NCI-H2196 (cell line): ENCODE results near the gene MRPL38.
"Not testable (repeated sequence)": the region's sequence is repeated elsewhere in the genome, so short reads cannot be mapped to it uniquely, and the experiment has no call there.

Source experiments
- DNase-seq: peaks from one replicate; lab custom pipeline; 2025; ENCODE audit not compliant: unreplicated experiment; lab: John Stamatoyannopoulos, UW

The MRPL38 gene

DNA sequence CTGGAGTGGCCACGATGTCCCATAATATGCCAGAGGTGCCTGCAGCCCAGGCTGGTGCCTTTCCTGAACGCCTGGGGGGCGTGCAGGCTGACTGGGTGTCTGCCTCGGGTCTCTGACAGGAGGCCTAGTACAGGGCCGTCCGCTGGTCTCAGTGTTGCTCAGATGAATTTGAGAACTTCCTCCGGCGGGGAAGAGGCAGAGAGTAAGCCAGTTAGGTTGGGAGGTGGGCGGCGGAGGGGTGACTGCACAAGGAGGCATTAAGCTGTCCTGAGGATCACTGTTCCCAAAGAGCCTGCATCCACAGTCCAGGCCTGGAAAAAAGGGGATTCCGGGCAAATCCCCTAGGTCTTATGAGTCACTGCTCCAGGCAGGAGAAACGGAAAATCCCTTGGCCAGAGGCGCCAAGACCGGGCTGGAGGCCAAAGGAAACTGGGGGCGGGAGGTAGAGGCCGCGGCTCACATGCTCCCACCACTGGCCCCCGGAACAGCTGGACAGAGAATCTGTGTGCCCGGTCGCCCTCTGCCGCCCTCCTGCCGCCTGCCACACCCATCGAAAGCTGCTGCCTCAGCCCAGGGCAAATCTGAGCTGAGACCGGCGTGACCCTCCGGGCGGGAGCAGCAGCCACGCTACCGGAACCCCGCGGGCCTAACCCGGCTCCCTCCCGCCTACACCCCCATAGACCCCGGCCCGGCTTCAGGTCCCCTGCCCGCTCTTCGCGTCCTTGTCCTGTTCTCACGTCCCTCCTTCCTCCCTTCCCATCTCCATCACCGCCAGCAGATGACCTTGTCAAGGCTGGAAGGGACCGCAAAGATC is 27.5 kb downstream of the MRPL38 start:
- peak; percentile 85 for DNase-seq

DNA sequence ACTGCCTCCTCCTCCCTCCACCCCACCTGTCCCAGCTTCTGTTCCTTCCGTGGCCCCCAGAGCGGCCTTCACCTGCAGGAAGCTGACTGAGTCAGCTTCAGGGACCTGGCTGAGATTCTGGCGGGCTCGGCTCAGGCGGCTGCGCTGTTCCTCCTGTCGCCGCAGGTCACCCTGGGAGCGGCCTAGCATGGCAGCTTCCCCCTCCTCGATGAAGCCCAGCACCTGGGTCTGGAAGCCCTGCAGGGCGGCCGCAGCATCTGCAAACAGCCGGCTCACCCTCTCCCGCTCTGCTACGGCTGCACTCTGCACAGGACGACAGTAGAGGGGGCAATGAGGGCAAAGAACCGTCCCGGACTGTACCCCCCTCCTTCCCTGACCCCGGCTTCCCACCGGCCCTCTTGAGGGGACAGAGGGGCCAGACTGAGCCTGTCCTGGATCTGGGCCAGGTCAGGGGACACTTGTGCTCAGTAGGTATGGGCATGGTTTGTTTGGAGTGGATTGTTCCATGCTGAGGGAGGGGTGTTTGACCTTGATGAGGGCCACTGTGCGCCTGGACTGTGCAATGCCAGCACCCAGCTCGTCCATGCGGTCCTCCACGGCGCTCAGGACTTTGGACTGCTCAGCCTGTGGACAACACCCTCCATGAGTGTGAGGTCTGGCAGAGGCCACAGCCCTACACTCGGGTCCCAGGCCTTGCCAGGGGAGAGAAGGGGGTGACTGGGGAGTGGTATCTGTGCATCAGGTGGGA is 28.3 kb downstream of the MRPL38 start:
- peak; percentile 97 for DNase-seq

DNA sequence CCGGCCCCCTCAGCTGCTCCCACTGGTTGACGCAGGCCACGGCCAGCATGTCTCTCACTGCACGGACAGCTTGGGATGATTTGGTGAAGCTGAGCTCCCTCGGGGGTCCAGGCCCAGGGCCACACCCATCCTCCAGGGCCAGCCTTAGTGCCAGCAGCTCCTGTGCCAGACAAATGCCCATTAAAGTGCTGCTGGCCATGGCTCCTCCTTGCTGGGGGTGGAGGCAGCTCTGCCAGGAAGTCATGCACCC is 28.8 kb downstream of the MRPL38 start:
- DNase-seq = no peak

DNA sequence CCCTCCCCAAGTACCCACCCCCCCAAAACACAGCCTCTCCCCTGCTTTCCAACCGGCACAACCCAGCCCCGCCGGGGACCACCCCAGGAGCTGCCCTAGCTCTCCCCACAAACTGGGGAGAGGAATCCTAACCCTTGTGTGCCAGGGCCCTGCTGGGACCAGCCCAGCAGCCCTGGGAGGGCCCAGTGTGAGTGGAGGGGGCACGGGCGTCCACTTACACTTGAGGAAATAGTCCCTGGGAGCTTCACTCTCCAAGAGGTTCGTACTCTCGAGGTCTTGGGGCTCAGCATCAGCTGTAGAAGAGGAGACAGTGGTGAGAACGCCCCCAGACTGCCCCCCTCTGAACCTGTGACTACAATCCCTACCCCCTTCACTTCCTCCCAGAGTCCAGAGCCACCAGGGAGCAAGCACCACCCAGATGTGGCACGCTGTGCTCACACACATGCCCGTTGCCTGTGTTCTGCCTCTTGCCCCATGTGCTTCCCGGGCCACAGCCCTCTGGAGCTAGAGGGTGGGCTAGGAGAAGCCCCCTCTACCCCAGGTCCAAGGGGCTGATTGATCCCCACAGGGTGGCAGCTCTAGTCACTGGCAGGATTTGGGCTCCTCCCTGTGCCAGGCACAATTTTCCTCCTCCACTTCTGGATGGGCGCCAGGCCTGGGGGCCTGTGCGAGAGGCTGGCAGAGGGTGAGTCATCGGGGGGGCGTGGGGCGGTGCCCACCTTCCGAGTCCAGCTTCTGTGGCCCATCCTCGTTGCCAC is 29.3 kb downstream of the MRPL38 start:
- DNase-seq = peak; percentile 84

DNA sequence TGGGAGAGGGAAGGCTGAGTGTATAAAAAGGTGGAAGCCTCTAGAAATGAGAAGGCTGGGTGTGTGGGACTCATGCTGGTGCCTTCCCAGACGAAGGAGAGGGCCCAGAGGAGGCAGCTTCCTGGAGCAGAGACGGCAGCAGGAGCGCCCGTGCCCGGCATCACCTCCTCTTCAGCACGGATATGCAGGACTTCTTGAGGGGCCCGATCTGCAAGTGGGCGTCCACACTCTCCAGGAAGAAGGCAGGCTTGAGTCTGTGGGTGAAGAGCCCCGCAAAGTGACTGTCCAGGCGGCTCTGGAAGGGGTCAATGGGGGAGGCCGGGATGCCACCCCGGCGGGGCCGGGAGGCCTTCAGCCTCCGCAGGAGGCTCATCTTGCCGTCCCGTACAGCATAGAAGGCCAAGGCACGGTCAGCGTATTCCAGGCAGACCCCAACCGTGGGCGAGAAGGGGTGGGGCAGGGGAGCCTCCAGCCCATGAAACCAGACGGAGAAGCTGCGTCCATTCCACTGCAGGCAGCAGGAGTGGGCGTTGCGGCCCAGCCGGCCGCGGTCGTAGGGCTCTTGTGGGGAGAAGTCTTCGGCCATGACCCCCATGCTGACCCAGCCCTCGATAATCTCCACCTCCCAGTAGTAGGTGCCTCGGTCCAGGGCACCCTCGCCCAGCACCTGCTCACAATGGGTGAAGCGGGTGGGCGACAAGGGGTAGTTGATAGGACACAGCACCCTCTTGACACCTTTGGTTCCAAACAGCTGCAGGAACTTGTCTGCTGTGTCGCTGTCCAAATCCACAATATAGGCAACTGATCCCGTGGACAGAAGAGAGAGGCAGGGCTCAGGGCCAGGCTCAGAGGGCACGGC is 30.1 kb downstream of the MRPL38 start:
- no peak for DNase-seq

DNA sequence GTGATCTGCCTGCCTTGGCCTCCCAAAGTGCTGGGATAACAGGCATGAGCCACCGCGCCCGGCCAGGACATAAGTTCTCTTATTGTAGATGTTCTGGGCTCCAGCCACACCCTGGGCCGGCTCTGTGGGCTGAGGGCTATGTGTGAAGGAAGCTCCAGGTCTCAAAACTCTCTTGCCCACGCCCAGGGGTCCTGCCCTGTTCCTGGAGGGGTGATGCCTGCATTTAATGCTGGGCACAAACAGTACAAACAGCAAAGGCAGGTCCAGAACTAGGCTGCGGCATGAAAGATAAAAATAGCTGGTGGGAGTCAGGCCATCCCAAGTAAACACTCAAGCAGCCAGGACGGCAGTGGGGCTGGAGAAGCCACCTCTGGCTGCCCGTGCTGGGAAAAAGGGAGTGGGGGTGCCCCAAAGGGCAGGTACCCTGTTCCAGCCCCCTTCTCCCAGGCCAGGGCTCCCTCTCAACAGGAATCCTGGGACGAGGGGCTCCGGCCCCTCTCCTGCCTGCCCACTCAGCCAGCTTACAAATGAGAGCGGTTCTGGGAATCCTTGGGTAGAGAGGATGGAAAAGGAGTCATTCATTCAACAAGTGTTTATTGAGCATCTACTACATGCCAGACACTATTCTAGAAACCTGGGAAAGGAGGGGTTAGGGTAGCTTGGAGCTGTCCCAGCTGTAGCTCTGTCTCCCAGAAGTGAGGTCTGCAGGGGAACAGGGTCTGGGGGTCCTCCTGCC is 30.9 kb downstream of the MRPL38 start:
- DNase-seq = no peak

DNA sequence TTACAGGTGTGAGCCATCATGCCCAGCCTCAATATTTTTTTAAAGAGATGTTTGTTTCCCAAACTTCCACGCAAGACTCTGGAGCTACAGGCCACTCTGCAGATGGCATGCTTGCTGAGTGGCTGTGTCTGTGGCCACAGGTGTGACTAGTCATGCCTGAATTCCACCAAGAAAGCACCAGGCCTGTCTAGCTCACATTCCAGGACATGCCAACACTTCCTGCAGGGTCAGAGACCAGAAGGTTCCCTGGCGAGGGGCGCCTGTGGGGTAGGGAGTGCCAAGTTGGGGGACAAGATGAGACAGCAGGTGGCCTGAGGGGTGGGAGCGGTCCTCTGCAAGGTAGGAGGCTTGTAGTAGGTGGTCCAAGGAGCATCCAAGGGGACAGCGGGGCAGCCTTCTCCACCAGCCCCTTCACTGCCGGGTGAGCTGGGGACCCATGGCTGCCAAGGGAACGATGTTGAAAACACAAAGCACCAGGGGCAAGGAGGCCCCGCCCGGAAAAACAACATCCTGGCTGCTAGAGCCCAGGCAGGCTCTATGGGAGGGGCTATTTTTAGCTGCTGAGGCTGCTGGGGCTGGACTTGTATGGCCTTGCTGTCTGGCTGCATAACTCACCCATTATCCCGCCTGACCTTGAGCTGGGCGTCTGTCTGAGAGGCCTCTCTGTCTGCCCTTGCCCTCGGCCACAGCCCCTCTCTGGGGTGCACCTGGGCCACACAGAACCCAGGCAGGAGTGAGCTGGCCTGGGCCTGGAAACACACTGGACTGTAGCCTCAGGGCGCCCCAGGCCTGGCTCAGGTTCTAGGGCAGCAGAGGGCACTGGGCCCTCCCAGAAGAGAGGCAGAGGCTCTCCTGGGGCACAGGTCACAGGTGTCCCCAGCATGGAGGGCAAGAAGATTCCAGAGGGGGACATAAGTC is 32.0 kb downstream of the MRPL38 start:
- peak; percentile 79 for DNase-seq

DNA sequence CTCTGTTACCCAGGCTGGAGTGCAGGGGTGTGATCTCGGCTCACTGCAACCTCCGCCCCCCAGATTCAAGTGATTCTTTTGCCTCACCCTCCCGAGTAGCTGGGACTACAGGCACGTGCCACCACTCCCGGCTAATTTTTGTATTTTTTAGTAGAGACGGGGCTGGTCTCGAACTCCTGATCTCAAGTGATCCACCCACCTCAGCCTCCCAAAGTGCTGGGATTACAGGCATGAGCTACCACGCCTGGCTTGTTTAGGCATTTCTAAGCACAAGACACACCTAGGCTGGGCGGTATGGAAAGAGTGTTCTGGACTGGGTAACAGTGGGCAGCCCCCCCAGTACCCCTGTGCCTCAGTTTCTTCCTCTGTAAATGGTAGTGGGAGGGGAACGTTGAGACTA is 34.5 kb downstream of the MRPL38 start:
- DNase-seq = not testable (repeated sequence)

DNA sequence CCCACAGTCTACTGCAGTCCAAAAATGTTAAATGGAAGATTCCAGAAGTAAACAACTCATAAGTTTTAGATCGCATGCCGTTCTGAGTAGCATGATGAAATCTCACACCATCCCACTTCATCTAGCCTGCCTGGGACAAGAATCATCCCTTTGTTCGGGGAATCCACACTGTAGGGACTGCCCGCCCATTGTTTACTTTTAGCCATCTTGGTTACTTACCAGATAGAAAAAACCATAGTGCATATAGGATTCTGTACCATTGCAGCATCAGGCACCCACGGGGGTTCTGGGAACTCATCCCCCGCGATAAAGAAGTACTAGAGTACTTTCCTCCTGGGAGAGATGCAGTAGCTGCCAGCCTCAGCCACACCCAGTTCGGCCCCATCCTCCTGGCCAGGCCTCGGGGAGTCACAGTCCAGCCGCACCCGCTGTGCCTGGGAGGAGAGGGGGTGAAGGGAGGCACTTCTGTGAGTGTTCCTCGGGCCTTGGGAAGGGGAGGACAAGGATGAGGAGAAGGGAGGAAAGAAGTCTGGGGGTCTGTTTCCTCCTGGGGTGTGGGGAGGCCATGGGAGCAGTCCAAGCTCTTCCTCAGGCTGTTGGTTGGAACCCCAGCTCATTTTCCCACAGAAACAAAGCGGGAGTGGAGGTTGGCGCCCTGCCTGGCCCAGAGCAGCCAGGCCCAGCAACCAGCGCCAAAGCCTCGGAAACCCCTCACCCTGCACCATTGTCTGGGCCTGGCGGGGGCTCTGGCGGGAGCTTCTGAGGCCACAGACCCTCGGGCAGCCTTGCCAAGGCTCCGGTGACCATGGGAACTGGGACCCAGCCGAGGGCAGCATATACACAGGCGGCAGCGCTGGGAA is 35.2 kb downstream of the MRPL38 start:
- DNase-seq = no peak

DNA sequence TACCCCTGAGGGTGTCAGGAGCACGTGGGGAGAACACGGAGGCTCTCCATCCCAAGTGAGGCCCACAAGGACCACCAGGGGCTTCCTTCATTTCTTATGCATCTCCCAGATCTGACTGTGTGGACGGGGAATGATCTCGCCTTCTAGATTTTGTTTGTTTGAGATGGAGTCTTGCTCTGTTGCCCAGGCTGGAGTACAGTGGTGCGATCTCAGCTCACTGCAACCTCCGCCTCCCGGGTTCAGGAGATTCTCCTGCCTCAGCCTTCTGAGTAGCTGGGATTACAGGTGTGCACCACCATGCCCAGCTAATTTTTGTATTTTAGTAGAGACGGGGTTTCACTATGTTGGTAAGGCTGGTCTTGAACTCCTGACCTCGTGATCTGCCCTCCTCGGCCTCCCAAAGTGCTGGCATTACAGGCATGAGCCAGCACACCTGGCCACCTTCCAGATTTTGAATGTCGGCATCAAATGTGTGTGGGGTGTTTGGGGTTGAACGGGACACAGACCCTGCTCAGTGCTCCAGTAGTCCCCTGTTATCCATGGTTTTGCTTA is 35.9 kb downstream of the MRPL38 start:
- DNase-seq = not testable (repeated sequence)

DNA sequence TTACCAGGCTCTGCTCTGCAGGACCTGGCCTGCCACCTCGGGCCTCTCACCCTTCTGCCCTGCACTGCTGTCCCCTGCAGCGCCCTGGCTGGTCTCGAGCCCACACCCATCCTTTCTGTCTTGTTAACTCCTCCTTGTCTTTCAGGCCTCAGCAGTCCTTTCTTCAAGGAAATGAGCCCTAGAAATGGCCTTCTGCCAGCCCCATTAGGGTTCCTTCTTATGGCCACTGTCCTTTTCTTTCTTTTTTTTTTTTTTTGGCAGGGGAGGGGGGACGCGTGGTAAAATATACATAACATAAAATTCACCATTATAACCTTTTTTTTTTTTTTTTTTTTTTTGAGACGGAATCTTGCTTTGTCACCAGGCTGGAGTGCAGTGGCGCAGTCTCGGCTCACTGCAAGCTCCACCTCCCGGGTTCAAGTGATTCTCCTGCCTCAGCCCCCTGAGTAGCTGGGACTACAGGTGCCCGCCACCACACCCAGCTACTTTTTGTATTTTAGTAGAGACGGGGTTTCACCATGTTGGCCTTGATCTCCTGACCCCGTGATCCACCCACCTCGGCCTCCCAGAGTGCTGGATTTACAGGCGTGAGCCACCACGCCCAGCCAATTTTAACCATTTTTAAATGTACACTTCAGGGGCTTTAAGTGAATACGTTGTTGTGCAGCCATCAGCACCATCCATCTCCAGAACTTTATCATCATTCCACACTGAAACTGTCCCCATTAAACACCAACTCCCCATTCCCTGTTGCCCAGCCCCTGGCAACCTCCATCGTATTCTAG is 39.1 kb downstream of the MRPL38 start:
- DNase-seq = not testable (repeated sequence)

DNA sequence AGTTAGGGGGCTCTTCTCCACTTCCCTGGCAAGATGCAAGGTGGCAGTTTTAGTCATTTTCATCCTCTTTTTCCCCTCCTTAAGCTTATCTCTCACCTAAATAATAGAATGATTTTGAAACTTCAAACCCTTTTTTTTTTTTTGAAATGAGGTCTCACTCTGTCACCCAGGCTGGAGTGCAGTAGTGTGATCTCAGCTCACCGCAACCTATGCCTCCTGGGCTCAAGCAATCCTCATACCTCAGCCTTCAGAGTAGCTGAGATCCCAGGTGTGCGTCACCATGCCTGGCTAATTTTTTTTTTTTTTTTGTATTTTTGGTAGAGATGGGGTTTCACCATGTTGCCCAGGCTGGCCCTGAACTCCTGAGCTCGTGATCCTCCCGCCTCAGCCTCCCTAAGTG is 39.8 kb downstream of the MRPL38 start:
- DNase-seq = not testable (repeated sequence)

DNA sequence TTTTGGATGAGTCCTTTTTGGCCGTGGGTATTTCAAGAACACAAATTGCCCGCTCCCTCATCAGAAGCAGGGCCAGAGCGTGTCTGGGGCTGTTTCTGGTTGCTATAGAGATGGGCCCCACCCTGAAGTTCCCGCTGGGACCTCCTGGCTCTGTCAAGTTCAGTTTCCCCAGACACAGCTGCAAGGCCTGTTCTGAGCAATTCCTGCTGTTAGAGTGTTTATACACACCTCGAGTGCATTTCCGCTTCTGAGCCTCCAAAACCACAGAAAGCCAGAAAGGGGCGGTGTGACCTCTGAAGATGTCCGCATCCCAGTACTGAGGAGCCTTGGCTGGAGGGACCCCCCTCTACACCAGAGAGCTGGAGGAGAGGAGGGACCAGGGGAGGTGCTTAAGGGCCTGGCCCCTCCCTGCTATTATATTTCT is 40.2 kb downstream of the MRPL38 start:
- no peak for DNase-seq

DNA sequence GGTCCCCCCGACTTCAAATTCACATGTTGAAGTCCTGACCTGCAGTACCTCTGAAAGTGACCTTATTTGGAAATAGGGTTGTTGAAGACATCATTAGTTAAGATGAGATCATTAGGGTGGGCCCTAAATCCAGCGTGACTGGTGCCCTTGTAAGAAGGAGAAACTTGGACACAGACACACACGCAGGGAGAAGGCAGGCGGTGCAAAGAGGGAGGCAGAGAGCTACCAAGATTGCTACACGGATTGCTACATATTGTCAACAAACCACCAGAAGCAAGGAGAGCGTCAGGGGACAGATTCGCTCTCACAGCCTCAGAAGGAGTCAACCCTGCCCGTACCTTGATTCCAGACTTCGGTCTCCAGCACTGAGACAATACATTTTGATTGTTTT is 42.8 kb downstream of the MRPL38 start:
- no peak for DNase-seq

DNA sequence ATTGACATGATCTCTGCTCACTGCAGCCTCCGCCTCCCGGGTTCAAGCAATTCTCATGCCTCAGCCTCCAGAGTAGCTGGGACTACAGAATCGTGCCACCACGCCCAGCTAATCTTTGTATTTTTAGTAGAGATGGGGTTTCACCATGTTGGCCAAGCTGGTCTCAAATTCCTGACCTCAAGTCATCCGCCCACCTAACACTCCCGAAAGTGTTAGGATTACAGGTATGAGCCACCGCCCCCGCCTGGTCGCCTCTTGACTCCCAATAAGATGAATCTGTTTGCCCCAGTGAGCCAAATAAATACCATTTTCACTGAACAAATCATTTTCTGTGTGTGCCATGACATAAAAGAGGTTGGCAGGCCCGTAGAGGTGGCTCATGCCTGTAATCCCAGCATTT is 45.3 kb downstream of the MRPL38 start:
- DNase-seq = not testable (repeated sequence)

DNA sequence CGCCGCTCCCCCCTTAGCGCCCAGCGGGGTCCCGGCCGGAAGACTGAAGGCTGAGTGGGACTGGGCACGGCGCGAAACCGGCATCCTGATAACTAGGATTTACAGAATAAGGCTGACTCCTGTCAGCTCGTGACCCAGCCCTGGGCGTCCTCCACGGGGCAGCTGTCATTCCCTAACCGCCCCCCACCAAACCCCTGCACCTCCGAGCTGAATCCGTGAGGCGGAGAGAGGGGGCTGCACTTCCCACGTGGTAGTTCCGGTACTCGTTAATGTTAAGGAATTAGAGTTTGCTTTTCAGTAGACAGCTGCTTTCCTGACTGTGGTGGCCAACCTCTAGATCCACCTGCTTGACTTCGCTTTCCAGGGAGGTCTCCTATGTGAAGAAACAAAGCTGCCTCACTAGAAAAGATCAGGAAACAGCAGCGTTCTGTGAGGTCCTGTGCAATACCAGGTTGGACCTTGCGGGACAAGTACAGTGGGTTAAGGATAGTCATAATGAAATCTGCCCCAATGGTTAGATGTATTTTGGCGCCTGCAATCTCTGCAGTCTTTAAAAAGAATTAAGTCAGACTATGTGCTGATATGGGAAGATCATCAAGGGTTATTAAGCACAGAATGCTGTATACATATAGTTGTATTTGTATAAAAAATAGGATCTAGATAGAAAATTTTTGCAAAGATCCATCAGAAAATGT is 48.5 kb downstream of the MRPL38 start:
- DNase-seq = no peak
